ENCODE measurements around the gene OR7A17. TPM values are rescaled to one million over a fixed set of nuclear protein-coding genes. Genes with fewer than 3 reads are reported as not detected.

OR7A17 gene
- total and polyA plus RNA-seq, 2 experiments from 2014 or later = not detected

GRCh38 chr19:14840206-14840605 lies 45.7 kb downstream of the OR7A17 start:
- H3K4me1 ChIP-seq (ENCODE audit: insufficient read depth) = no peaks in the 10 kb centered on the region
- H3K36me3 ChIP-seq (ENCODE audit: insufficient read depth) = no peaks in the 10 kb centered on the region
- H3K27ac ChIP-seq (ENCODE audit: low read depth) = no peak overlapping the region
- H3K4me3 ChIP-seq = no peak overlapping the region
- no peak for ATAC-seq
- H3K27ac Mint-ChIP-seq = no peak overlapping the region
- DNase-seq (ENCODE audit: low spot score) = no peak
- H3K9me3 Mint-ChIP-seq = peaks cover 94% of the 10 kb centered on the region
- no peaks in the 10 kb centered on the region for H3K79me2 ChIP-seq (replicated peaks; ENCODE audit: insufficient read depth)
- no peak overlapping the region for H3K4me3 Mint-ChIP-seq
- H3K36me3 Mint-ChIP-seq (ENCODE audit: low read depth) = peaks cover 9% of the 10 kb centered on the region; the same call in 2 of the 3 replicates
- TF ChIP-seq STAT1 (IDR thresholded peaks at IDR 0.05; ENCODE audit: unreplicated experiment) = no peak
- no peak for TF ChIP-seq ZNF331 (CRISPR knock-in tag; IDR thresholded peaks at IDR 0.05; ENCODE audit: low read depth)
- no peak for TF ChIP-seq JUNB (IDR thresholded peaks at IDR 0.05; ENCODE audit: unreplicated experiment)
- no peak for TF ChIP-seq POLR2AphosphoS5 (IDR thresholded peaks at IDR 0.05; ENCODE audit: low read depth)
- no peak for TF ChIP-seq ZNF114 (CRISPR knock-in tag; IDR thresholded peaks at IDR 0.05)
- no peak for TF ChIP-seq EZH2 (IDR thresholded peaks at IDR 0.05; ENCODE audit: low read depth, unreplicated experiment)
- TF ChIP-seq ZNF462 (CRISPR knock-in tag; IDR thresholded peaks at IDR 0.05) = no peak
- TF ChIP-seq CREB1 (CRISPR knock-in tag; IDR thresholded peaks at IDR 0.05; ENCODE audit: low read depth) = no peak
- TF ChIP-seq ETS1 (IDR thresholded peaks at IDR 0.05) = no peak
- TF ChIP-seq NANOG (IDR thresholded peaks at IDR 0.05; ENCODE audit: borderline replicate concordance) = no peak
- no peak for TF ChIP-seq CTCF (conservative IDR thresholded peaks at IDR 0.05; ENCODE audit: low read depth in 2 of 2)
- TF ChIP-seq REST (IDR thresholded peaks at IDR 0.05; ENCODE audit: unreplicated experiment) = no peak
- no peak for TF ChIP-seq EZH2phosphoT487 (IDR thresholded peaks at IDR 0.05; ENCODE audit: unreplicated experiment)
- no peak overlapping the region for H3K4me2 ChIP-seq
- no peaks in the 10 kb centered on the region for H3F3A ChIP-seq (replicated peaks; ENCODE audit: low read depth)
- H3K27me3 ChIP-seq (ENCODE audit: insufficient read depth) = no peaks in the 10 kb centered on the region
- peaks cover 7% of the 10 kb centered on the region; the same call in 1 of the 2 replicates for H3K9me2 ChIP-seq (ENCODE audit: insufficient read depth)
- H4K20me1 ChIP-seq (replicated peaks; ENCODE audit: insufficient read depth) = no peaks in the 10 kb centered on the region
- no peaks in the 10 kb centered on the region for H3K4me1 Mint-ChIP-seq
- H3K27me3 Mint-ChIP-seq (ENCODE audit: insufficient read depth, low read depth, poor library complexity) = peaks cover 2% of the 10 kb centered on the region
- no peak overlapping the region for H2AFZ ChIP-seq
